Measurements from ENCODE around the gene BCOR. TPM values are rescaled to one million over a fixed set of nuclear protein-coding genes. Genes with fewer than 3 reads are reported as not detected.

The BCOR gene
- total and polyA plus RNA-seq, 2 donors = 24.4 to 28.9 TPM

- Histone ChIP-seq H3K27me3 (ENCODE audit: control insufficient read depth in 2 of 2, insufficient read depth in 1 of 2, low read length in 1 of 2) (no peaks in the 10 kb centered on the region), H3K4me3 (ENCODE audit: low read length in 2 of 2) (no peak overlapping the region), H3K27ac (ENCODE audit: low read depth in 1 of 2, low read length in 1 of 2) (no peak overlapping the region), H3K36me3 (ENCODE audit: control insufficient read depth in 2 of 2, insufficient read depth in 2 of 2, low read length in 1 of 2) (no peaks in the 10 kb centered on the region), H3K4me1 (ENCODE audit: control insufficient read depth in 2 of 2, insufficient read depth in 2 of 2, low read length in 2 of 2) (peaks cover 5 to 19% of the 10 kb centered on the region in 2 donors), H3K9me3 (ENCODE audit: control insufficient read depth in 2 of 2, insufficient read depth in 1 of 2, low read length in 1 of 2) (no peaks in the 10 kb centered on the region)
- DNase-seq (ENCODE audit: low read depth in 6 of 9, low spot score in 9 of 9) = no peak
These were observed 60.4 kb downstream of the BCOR start for GRCh38 chrX:40037367-40037766.

GRCh38 chrX:40035726-40036125 lies 62.0 kb downstream of the BCOR start:
- WGBS = 93% methylated on average over 5 of the region's 5 CpGs
- DNase-seq (ENCODE audit: low read depth in 6 of 9, low spot score in 9 of 9) = no peak

GRCh38 chrX:40031911-40032310 lies 65.8 kb downstream of the BCOR start:
- Histone ChIP-seq H3K4me1 (ENCODE audit: control insufficient read depth in 2 of 2, insufficient read depth in 2 of 2, low read length in 2 of 2) (no peaks in the 10 kb centered on the region), H3K9me3 (ENCODE audit: control insufficient read depth in 2 of 2, insufficient read depth in 1 of 2, low read length in 1 of 2) (no peaks in the 10 kb centered on the region), H3K27me3 (ENCODE audit: control insufficient read depth in 2 of 2, insufficient read depth in 1 of 2, low read length in 1 of 2) (no peaks in the 10 kb centered on the region), H3K27ac (ENCODE audit: low read depth in 1 of 2, low read length in 1 of 2) (no peak overlapping the region), H3K4me3 (ENCODE audit: low read length in 2 of 2) (no peak overlapping the region), H3K36me3 (ENCODE audit: control insufficient read depth in 2 of 2, insufficient read depth in 2 of 2, low read length in 1 of 2) (no peaks in the 10 kb centered on the region)
- over 99% methylated on average over 5 of the region's 5 CpGs for WGBS
- DNase-seq (ENCODE audit: low read depth in 6 of 9, low spot score in 9 of 9) = no peak

More at GRCh38 chrX:40035726-40036125, 62.0 kb downstream of the BCOR start:
- Histone ChIP-seq H3K27me3 (ENCODE audit: control insufficient read depth in 2 of 2, insufficient read depth in 1 of 2, low read length in 1 of 2) (no peaks in the 10 kb centered on the region), H3K9me3 (ENCODE audit: control insufficient read depth in 2 of 2, insufficient read depth in 1 of 2, low read length in 1 of 2) (no peaks in the 10 kb centered on the region), H3K4me1 (ENCODE audit: control insufficient read depth in 2 of 2, insufficient read depth in 2 of 2, low read length in 2 of 2) (peaks cover 5 to 8% of the 10 kb centered on the region in 2 donors), H3K36me3 (ENCODE audit: control insufficient read depth in 2 of 2, insufficient read depth in 2 of 2, low read length in 1 of 2) (no peaks in the 10 kb centered on the region), H3K27ac (ENCODE audit: low read depth in 1 of 2, low read length in 1 of 2) (no peak overlapping the region), H3K4me3 (ENCODE audit: low read length in 2 of 2) (no peak overlapping the region)

GRCh38 chrX:40030205-40030604 lies 67.6 kb downstream of the BCOR start:
- Histone ChIP-seq H3K4me3 (ENCODE audit: low read length in 2 of 2) (no peak overlapping the region), H3K27me3 (ENCODE audit: control insufficient read depth in 2 of 2, insufficient read depth in 1 of 2, low read length in 1 of 2) (no peaks in the 10 kb centered on the region), H3K27ac (ENCODE audit: low read depth in 1 of 2, low read length in 1 of 2) (no peak overlapping the region), H3K36me3 (ENCODE audit: control insufficient read depth in 2 of 2, insufficient read depth in 2 of 2, low read length in 1 of 2) (no peaks in the 10 kb centered on the region), H3K9me3 (ENCODE audit: control insufficient read depth in 2 of 2, insufficient read depth in 1 of 2, low read length in 1 of 2) (no peaks in the 10 kb centered on the region), H3K4me1 (ENCODE audit: control insufficient read depth in 2 of 2, insufficient read depth in 2 of 2, low read length in 2 of 2) (no peaks in the 10 kb centered on the region)
- 97% methylated on average over 3 of the region's 3 CpGs for WGBS
- DNase-seq (ENCODE audit: low read depth in 6 of 9, low spot score in 9 of 9) = no peak

GRCh38 chrX:40022421-40022820 lies 75.3 kb downstream of the BCOR start:
- no peak overlapping the region for H3K27ac ChIP-seq (ENCODE audit: low read depth in 1 of 2, low read length in 1 of 2)
- H3K4me3 ChIP-seq (ENCODE audit: low read length in 2 of 2) = no peak overlapping the region
- no peaks in the 10 kb centered on the region for H3K36me3 ChIP-seq (ENCODE audit: control insufficient read depth in 2 of 2, insufficient read depth in 2 of 2, low read length in 1 of 2)
- WGBS = 60% methylated on average over 3 of the region's 3 CpGs
- H3K9me3 ChIP-seq (ENCODE audit: control insufficient read depth in 2 of 2, insufficient read depth in 1 of 2, low read length in 1 of 2) = no peaks in the 10 kb centered on the region
- no peaks in the 10 kb centered on the region for H3K27me3 ChIP-seq (ENCODE audit: control insufficient read depth in 2 of 2, insufficient read depth in 1 of 2, low read length in 1 of 2)
- no peak for DNase-seq (ENCODE audit: low read depth in 6 of 9, low spot score in 9 of 9)
- H3K4me1 ChIP-seq (ENCODE audit: control insufficient read depth in 2 of 2, insufficient read depth in 2 of 2, low read length in 2 of 2) = no peaks in the 10 kb centered on the region

- H3K27ac ChIP-seq (ENCODE audit: low read depth in 1 of 2, low read length in 1 of 2) = no peak overlapping the region
- H3K27me3 ChIP-seq (ENCODE audit: control insufficient read depth in 2 of 2, insufficient read depth in 1 of 2, low read length in 1 of 2) = peaks cover 0 to 2% of the 10 kb centered on the region in 2 donors
- 92% methylated on average over 2 of the region's 2 CpGs for WGBS
- DNase-seq (ENCODE audit: low read depth in 6 of 9, low spot score in 9 of 9) = no peak
- no peaks in the 10 kb centered on the region for H3K4me1 ChIP-seq (ENCODE audit: control insufficient read depth in 2 of 2, insufficient read depth in 2 of 2, low read length in 2 of 2)
- H3K36me3 ChIP-seq (ENCODE audit: control insufficient read depth in 2 of 2, insufficient read depth in 2 of 2, low read length in 1 of 2) = no peaks in the 10 kb centered on the region
- H3K9me3 ChIP-seq (ENCODE audit: control insufficient read depth in 2 of 2, insufficient read depth in 1 of 2, low read length in 1 of 2) = peaks cover 0 to 4% of the 10 kb centered on the region in 2 donors
- no peak overlapping the region for H3K4me3 ChIP-seq (ENCODE audit: low read length in 2 of 2)
These were observed 76.1 kb downstream of the BCOR start for GRCh38 chrX:40021647-40022046.

GRCh38 chrX:40019541-40019940 lies 78.2 kb downstream of the BCOR start:
- Histone ChIP-seq H3K36me3 (ENCODE audit: control insufficient read depth in 2 of 2, insufficient read depth in 2 of 2, low read length in 1 of 2) (no peaks in the 10 kb centered on the region), H3K27me3 (ENCODE audit: control insufficient read depth in 2 of 2, insufficient read depth in 1 of 2, low read length in 1 of 2) (peaks cover 0 to 16% of the 10 kb centered on the region in 2 donors), H3K9me3 (ENCODE audit: control insufficient read depth in 2 of 2, insufficient read depth in 1 of 2, low read length in 1 of 2) (peaks cover 0 to 11% of the 10 kb centered on the region in 2 donors), H3K27ac (ENCODE audit: low read depth in 1 of 2, low read length in 1 of 2) (no peak overlapping the region), H3K4me1 (ENCODE audit: control insufficient read depth in 2 of 2, insufficient read depth in 2 of 2, low read length in 2 of 2) (no peaks in the 10 kb centered on the region), H3K4me3 (ENCODE audit: low read length in 2 of 2) (no peak overlapping the region)
- WGBS = 98% methylated on average over 4 of the region's 4 CpGs
- DNase-seq (ENCODE audit: low read depth in 6 of 9, low spot score in 9 of 9) = no peak

GRCh38 chrX:40018041-40018440 lies 79.7 kb downstream of the BCOR start:
- H3K36me3 ChIP-seq (ENCODE audit: control insufficient read depth in 2 of 2, insufficient read depth in 2 of 2, low read length in 1 of 2) = no peaks in the 10 kb centered on the region
- H3K27me3 ChIP-seq (ENCODE audit: control insufficient read depth in 2 of 2, insufficient read depth in 1 of 2, low read length in 1 of 2) = peaks cover 4 to 31% of the 10 kb centered on the region in 2 donors
- peaks cover 0 to 24% of the 10 kb centered on the region in 2 donors for H3K9me3 ChIP-seq (ENCODE audit: control insufficient read depth in 2 of 2, insufficient read depth in 1 of 2, low read length in 1 of 2)
- peaks cover 0 to 11% of the 10 kb centered on the region in 2 donors for H3K4me1 ChIP-seq (ENCODE audit: control insufficient read depth in 2 of 2, insufficient read depth in 2 of 2, low read length in 2 of 2)
- 99% methylated on average over 5 of the region's 5 CpGs for WGBS
- no peak overlapping the region for H3K4me3 ChIP-seq (ENCODE audit: low read length in 2 of 2)
- no peak overlapping the region for H3K27ac ChIP-seq (ENCODE audit: low read depth in 1 of 2, low read length in 1 of 2)
- DNase-seq (ENCODE audit: low read depth in 6 of 9, low spot score in 9 of 9) = no peak

GRCh38 chrX:40016749-40017148 lies 81.0 kb downstream of the BCOR start:
- 87% methylated on average over 2 of the region's 2 CpGs for WGBS
- Histone ChIP-seq H3K4me1 (ENCODE audit: control insufficient read depth in 2 of 2, insufficient read depth in 2 of 2, low read length in 2 of 2) (peaks cover 0 to 24% of the 10 kb centered on the region in 2 donors), H3K4me3 (ENCODE audit: low read length in 2 of 2) (no peak overlapping the region), H3K9me3 (ENCODE audit: control insufficient read depth in 2 of 2, insufficient read depth in 1 of 2, low read length in 1 of 2) (peaks cover 0 to 24% of the 10 kb centered on the region in 2 donors), H3K27me3 (ENCODE audit: control insufficient read depth in 2 of 2, insufficient read depth in 1 of 2, low read length in 1 of 2) (peaks cover 11 to 44% of the 10 kb centered on the region in 2 donors), H3K36me3 (ENCODE audit: control insufficient read depth in 2 of 2, insufficient read depth in 2 of 2, low read length in 1 of 2) (no peaks in the 10 kb centered on the region), H3K27ac (ENCODE audit: low read depth in 1 of 2, low read length in 1 of 2) (no peak overlapping the region)
- DNase-seq (ENCODE audit: low read depth in 6 of 9, low spot score in 9 of 9) = no peak

- Histone ChIP-seq H3K9me3 (ENCODE audit: control insufficient read depth in 2 of 2, insufficient read depth in 1 of 2, low read length in 1 of 2) (peaks cover 0 to 24% of the 10 kb centered on the region in 2 donors), H3K4me1 (ENCODE audit: control insufficient read depth in 2 of 2, insufficient read depth in 2 of 2, low read length in 2 of 2) (peaks cover 0 to 34% of the 10 kb centered on the region in 2 donors), H3K4me3 (ENCODE audit: low read length in 2 of 2) (no peak overlapping the region), H3K36me3 (ENCODE audit: control insufficient read depth in 2 of 2, insufficient read depth in 2 of 2, low read length in 1 of 2) (no peaks in the 10 kb centered on the region), H3K27ac (ENCODE audit: low read depth in 1 of 2, low read length in 1 of 2) (no peak overlapping the region), H3K27me3 (ENCODE audit: control insufficient read depth in 2 of 2, insufficient read depth in 1 of 2, low read length in 1 of 2) (peaks cover 14 to 55% of the 10 kb centered on the region in 2 donors)
- 93% methylated on average over 4 of the region's 4 CpGs for WGBS
- no peak for DNase-seq (ENCODE audit: low read depth in 6 of 9, low spot score in 9 of 9)
These were observed 82.1 kb downstream of the BCOR start for GRCh38 chrX:40015693-40016092.

All from thymus (tissue), 11 donors.